ENCODE measurements around the gene HNRNPDL. TPM values are rescaled to one million over a fixed set of nuclear protein-coding genes. Genes with fewer than 3 reads are reported as not detected.

Gene HNRNPDL
- total RNA-seq, 1 experiment from 2014 or later = 179 TPM

- intact Hi-C loops (cut with micrococcal nuclease; ENCODE audit: unreplicated experiment) = loop anchor here (5.0 to 10.0 kb wide), 5 partner anchors 102 to 802 kb away; partner anchors contain the start of gene TMEM150C
- H3K36me3 ChIP-seq (ENCODE audit: low read depth) = no peaks in the 10 kb centered on the region
- H3K4me1 ChIP-seq (replicated peaks; ENCODE audit: insufficient read depth) = no peaks in the 10 kb centered on the region
- ChIA-PET CTCF (interaction anchor here (1.1 kb wide), 1 partner anchor 259 kb away, joined by 13 read pairs; no protein-coding TSS in a partner anchor), POLR2A (ENCODE audit: unreplicated experiment) (no interaction called here)
- BruUV-seq (replicated peaks) = no TSS peak
- no peak for DNase-seq
- H3K4me2 ChIP-seq = no peak overlapping the region
- no peak overlapping the region for H3K27ac ChIP-seq
- H4K20me1 ChIP-seq (ENCODE audit: insufficient read depth) = no peaks in the 10 kb centered on the region
- H3K9me3 ChIP-seq (ENCODE audit: insufficient read depth, low read depth) = no peaks in the 10 kb centered on the region
- TF ChIP-seq EZH2 (IDR thresholded peaks at IDR 0.05; ENCODE audit: low read depth) = no peak
- no peaks in the 10 kb centered on the region for H3K79me2 ChIP-seq (ENCODE audit: low read depth)
- no peak overlapping the region for H2AFZ ChIP-seq
- no peaks in the 10 kb centered on the region for H3K27me3 ChIP-seq (ENCODE audit: insufficient read depth, low read depth)
- no peaks in the 10 kb centered on the region for H3K9me2 ChIP-seq (ENCODE audit: insufficient read depth)
- H3F3A ChIP-seq (ENCODE audit: insufficient read depth, low read depth) = peaks cover 14% of the 10 kb centered on the region; the same call in 1 of the 2 replicates
- no peak overlapping the region for H3K4me3 ChIP-seq
These were observed 33.0 kb upstream of the HNRNPDL start for GRCh38 chr4:82463221-82463620.

GRCh38 chr4:82462415-82462831 lies 32.2 kb upstream of the HNRNPDL start:
- BruUV-seq (replicated peaks) = no TSS peak
- H3K4me2 ChIP-seq = no peak overlapping the region

GRCh38 chr4:82461710-82462109 lies 31.4 kb upstream of the HNRNPDL start:
- no TSS peak for BruUV-seq (replicated peaks)

More at GRCh38 chr4:82462415-82462831, 32.2 kb upstream of the HNRNPDL start:
- H3K9me2 ChIP-seq (ENCODE audit: insufficient read depth) = no peaks in the 10 kb centered on the region
- peak; percentile 51 to 74 for DNase-seq
- no peak overlapping the region for H3K4me3 ChIP-seq
- no peaks in the 10 kb centered on the region for H3K4me1 ChIP-seq (replicated peaks; ENCODE audit: insufficient read depth)
- H4K20me1 ChIP-seq (ENCODE audit: insufficient read depth) = no peaks in the 10 kb centered on the region
- CTCF ChIA-PET = interaction anchor here (0.6 to 1.1 kb wide), 10 partner anchors 11 to 1171 kb away, joined by 3 to 18 read pairs (median 6); partner anchors contain the start of gene SCD5
- POLR2A ChIA-PET (ENCODE audit: unreplicated experiment) = interaction anchor here (0.6 kb wide), 1 partner anchor 337 kb away, joined by 7 read pairs; no protein-coding TSS in a partner anchor
- no peak overlapping the region for H2AFZ ChIP-seq
- intact Hi-C loops (cut with micrococcal nuclease; ENCODE audit: unreplicated experiment) = loop anchor here (5.0 to 10.0 kb wide), 5 partner anchors 102 to 802 kb away; partner anchors contain the start of gene TMEM150C
- H3K79me2 ChIP-seq (ENCODE audit: low read depth) = no peaks in the 10 kb centered on the region
- TF ChIP-seq EZH2 (IDR thresholded peaks at IDR 0.05; ENCODE audit: low read depth) (no peak), CTCF (conservative IDR thresholded peaks at IDR 0.05) (peak; percentile 65)
- H3K36me3 ChIP-seq (ENCODE audit: low read depth) = no peaks in the 10 kb centered on the region
- H3K27ac ChIP-seq = no peak overlapping the region
- H3K27me3 ChIP-seq (ENCODE audit: insufficient read depth, low read depth) = no peaks in the 10 kb centered on the region
- H3F3A ChIP-seq (ENCODE audit: insufficient read depth, low read depth) = peaks cover 14% of the 10 kb centered on the region; the same call in 1 of the 2 replicates
- no peaks in the 10 kb centered on the region for H3K9me3 ChIP-seq (ENCODE audit: insufficient read depth, low read depth)

More at GRCh38 chr4:82461710-82462109, 31.4 kb upstream of the HNRNPDL start:
- Histone ChIP-seq H3K4me2 (no peak overlapping the region), H3K27ac (no peak overlapping the region), H3K27me3 (ENCODE audit: insufficient read depth, low read depth) (no peaks in the 10 kb centered on the region), H3F3A (ENCODE audit: insufficient read depth, low read depth) (peaks cover 14% of the 10 kb centered on the region; the same call in 1 of the 2 replicates), H3K79me2 (ENCODE audit: low read depth) (no peaks in the 10 kb centered on the region), H4K20me1 (ENCODE audit: insufficient read depth) (no peaks in the 10 kb centered on the region), H2AFZ (no peak overlapping the region), H3K36me3 (ENCODE audit: low read depth) (no peaks in the 10 kb centered on the region), H3K4me1 (replicated peaks; ENCODE audit: insufficient read depth) (no peaks in the 10 kb centered on the region), H3K9me3 (ENCODE audit: insufficient read depth, low read depth) (no peaks in the 10 kb centered on the region), H3K9me2 (ENCODE audit: insufficient read depth) (no peaks in the 10 kb centered on the region), H3K4me3 (no peak overlapping the region)
- DNase-seq = no peak
- CTCF ChIA-PET = interaction anchor here (1.1 kb wide), 1 partner anchor 390 kb away, joined by 9 read pairs; no protein-coding TSS in a partner anchor
- TF ChIP-seq EZH2 (IDR thresholded peaks at IDR 0.05; ENCODE audit: low read depth) (no peak), CTCF (conservative IDR thresholded peaks at IDR 0.05) (no peak)
- intact Hi-C loops (cut with micrococcal nuclease; ENCODE audit: unreplicated experiment) = loop anchor here (5.0 to 10.0 kb wide), 5 partner anchors 103 to 803 kb away; partner anchors contain the start of gene TMEM150C
- POLR2A ChIA-PET (ENCODE audit: unreplicated experiment) = no interaction called here
